Upper lobe of left lung (tissue), 6 donors: ENCODE measurements around the gene ANXA7. TPM values are rescaled to one million over a fixed set of nuclear protein-coding genes. Genes with fewer than 3 reads are reported as not detected.
A peak's percentile ranks its signal among the peaks of the same experiment; 100 is the strongest.
"Not testable (repeated sequence)": the region's sequence is repeated elsewhere in the genome, so short reads cannot be mapped to it uniquely, and the experiment has no call there.

Source experiments
- ATAC-seq, 2 donors: fragments of 200-7000 bp; cut with Tn5 transposase; one replicate each; pipeline ENCODE4 v1.9.1; 2022; ENCODE audit warnings: mild to moderate bottlenecking in 2 of 2, moderate library complexity in 2 of 2; ENCODE audit not compliant: low FRiP score in 2 of 2
- DNase-seq, 2 donors: peaks; one replicate each; pipeline ENCODE4 v3.0.0-alpha.2; 2019 to 2020
- H3K27ac ChIP-seq, 4 donors: fragments of 200-600 bp; sonication (generic); one replicate each; pipeline ENCODE4 v1.5.1; 2016 to 2019
- H3K27me3 ChIP-seq, 4 donors: fragments of 200-600 bp; sonication (generic); one replicate each; pipeline ENCODE4 v1.5.1; 2017 to 2019
- H3K36me3 ChIP-seq, 4 donors: fragments of 200-600 bp; sonication (generic); one replicate each; pipeline ENCODE4 v1.5.1; 2016 to 2019
- H3K4me1 ChIP-seq, 4 donors: fragments of 200-600 bp; sonication (generic); one replicate each; pipeline ENCODE4 v1.5.1; 2018 to 2019
- H3K4me3 ChIP-seq, 4 donors: fragments of 200-600 bp; sonication (generic); one replicate each; pipeline ENCODE4 v1.5.1; 2017 to 2019; ENCODE audit warnings: mild to moderate bottlenecking in 2 of 4, moderate library complexity in 1 of 4
- H3K9me3 ChIP-seq, 4 donors: fragments of 200-600 bp; sonication (generic); one replicate each; pipeline ENCODE4 v1.5.1; 2018 to 2019
- CTCF ChIP-seq, 6 experiments: fragments of 450-650 bp in 4 of 6; fragments of 200-600 bp in 2 of 6; sonication (generic) in 2 of 6; IDR thresholded peaks; one replicate each; pipeline ENCODE4 v1.5.1; 2016 to 2019; ENCODE audit warnings: antibody characterized with exemption in 6 of 6
- EP300 ChIP-seq, 4 donors: sonication (generic); formaldehyde crosslinking; IDR thresholded peaks; one replicate each; pipeline ENCODE4 v1.5.1; 2017; ENCODE audit warnings: antibody characterized with exemption in 4 of 4, control low read depth in 2 of 4
- POLR2A ChIP-seq, 4 donors: fragments of 450-650 bp; IDR thresholded peaks; one replicate each; pipeline ENCODE4 v1.5.1; 2016 to 2017; ENCODE audit warnings: antibody characterized with exemption in 4 of 4, mild to moderate bottlenecking in 2 of 4
- POLR2AphosphoS5 ChIP-seq, 2 donors: sonication (generic); formaldehyde crosslinking; IDR thresholded peaks; one replicate each; pipeline ENCODE4 v1.5.1; 2017; ENCODE audit warnings: antibody characterized with exemption in 2 of 2
- WGBS, 2 donors: methylation state at CpG; one replicate each; pipeline ENCODE4 v1.1.5; 2017 to 2018; 5-methylcytosine and 5-hydroxymethylcytosine counted together
- total RNA-seq, 6 donors: library from RNA; depleted of rRNA in 4 of 6; stranded (reverse); fragments of >200 nt in 4 of 6; gene quantifications; one replicate each; pipeline versions ENCODE4 v1.1.0 to v1.2.1, GENCODE V29; 2016 to 2021
- donor health status: DM: no; HTN: no; CAD: no; lungs with moderate emphysema.
- donor health status: DM: no; HTN: yes; CAD: no; lungs with severe emphysema.

The ANXA7 gene
- total RNA-seq, 6 donors from 2014 or later = 40.7 to 115 (median 95.7) TPM

GRCh38 chr10:73340121-73340520, 73.7 kb downstream of the ANXA7 start:
- Histone ChIP-seq H3K36me3 (peaks cover 0 to 7% (median 0%) of the 10 kb centered on the region in 4 donors), H3K27ac (no peak overlapping the region), H3K4me3 (no peak overlapping the region), H3K9me3 (no peaks in the 10 kb centered on the region), H3K27me3 (no peaks in the 10 kb centered on the region), H3K4me1 (no peaks in the 10 kb centered on the region)
- DNase-seq (no peak), ATAC-seq (no peak)
- 92% methylated on average over 3 of the region's 3 CpGs; no CpG with 5 or more reads in 1 of the 2 donors for WGBS, 2 donors
- no peak for TF ChIP-seq CTCF (IDR thresholded peaks at IDR 0.05)
- no peak for TF ChIP-seq POLR2A (IDR thresholded peaks at IDR 0.05)
- no peak for TF ChIP-seq POLR2AphosphoS5 (IDR thresholded peaks at IDR 0.05)
- no peak for TF ChIP-seq EP300 (IDR thresholded peaks at IDR 0.05)

- Histone ChIP-seq H3K4me1 (no peaks in the 10 kb centered on the region), H3K4me3 (no peak overlapping the region), H3K27ac (no peak overlapping the region), H3K27me3 (no peaks in the 10 kb centered on the region), H3K36me3 (peaks cover 0 to 7% (median 0%) of the 10 kb centered on the region in 4 donors), H3K9me3 (no peaks in the 10 kb centered on the region)
- TF ChIP-seq POLR2A (IDR thresholded peaks at IDR 0.05) (no peak), POLR2AphosphoS5 (IDR thresholded peaks at IDR 0.05) (no peak), CTCF (IDR thresholded peaks at IDR 0.05) (no peak), EP300 (IDR thresholded peaks at IDR 0.05) (no peak)
- 92 to 98% methylated on average over 3 to 7 of the region's 7 CpGs for WGBS, 2 donors
- ATAC-seq = peak in 1 of 2 donors; percentile 46
- DNase-seq = peak in 1 of 2 donors; percentile 25
Measured at GRCh38 chr10:73339436-73339835, 74.4 kb downstream of the ANXA7 start.

GRCh38 chr10:73338801-73339368, 75.0 kb downstream of the ANXA7 start:
- H3K27me3 ChIP-seq = no peaks in the 10 kb centered on the region
- WGBS, 2 donors = 86 to 92% methylated on average over 8 of the region's 8 CpGs
- no peaks in the 10 kb centered on the region for H3K9me3 ChIP-seq
- no peaks in the 10 kb centered on the region for H3K4me1 ChIP-seq
- no peak for DNase-seq
- peaks cover 0 to 7% (median 0%) of the 10 kb centered on the region in 4 donors for H3K36me3 ChIP-seq
- no peak for ATAC-seq
- H3K4me3 ChIP-seq = no peak overlapping the region
- TF ChIP-seq CTCF (IDR thresholded peaks at IDR 0.05) = no peak
- no peak overlapping the region for H3K27ac ChIP-seq

- ATAC-seq (no peak), DNase-seq (no peak)
- H3K27ac ChIP-seq = no peak overlapping the region
- 97 to 100% methylated on average over 1 of the region's 1 CpG for WGBS, 2 donors
- TF ChIP-seq EP300 (IDR thresholded peaks at IDR 0.05) = no peak
- TF ChIP-seq POLR2A (IDR thresholded peaks at IDR 0.05) = no peak
- no peak for TF ChIP-seq POLR2AphosphoS5 (IDR thresholded peaks at IDR 0.05)
- no peak for TF ChIP-seq CTCF (IDR thresholded peaks at IDR 0.05)
- no peaks in the 10 kb centered on the region for H3K36me3 ChIP-seq
- H3K9me3 ChIP-seq = no peaks in the 10 kb centered on the region
- H3K4me1 ChIP-seq = no peaks in the 10 kb centered on the region
- no peaks in the 10 kb centered on the region for H3K27me3 ChIP-seq
- H3K4me3 ChIP-seq = no peak overlapping the region
Measured at GRCh38 chr10:73333202-73333601, 80.7 kb downstream of the ANXA7 start.

GRCh38 chr10:73332379-73332778, 81.5 kb downstream of the ANXA7 start:
- H3K27ac ChIP-seq = no peak overlapping the region
- H3K27me3 ChIP-seq = no peaks in the 10 kb centered on the region
- no peak for ATAC-seq
- H3K9me3 ChIP-seq = no peaks in the 10 kb centered on the region
- no peak overlapping the region for H3K4me3 ChIP-seq
- no peak for DNase-seq
- H3K36me3 ChIP-seq = no peaks in the 10 kb centered on the region
- TF ChIP-seq POLR2A (IDR thresholded peaks at IDR 0.05) = no peak
- TF ChIP-seq EP300 (IDR thresholded peaks at IDR 0.05) = no peak
- no peak for TF ChIP-seq CTCF (IDR thresholded peaks at IDR 0.05)
- TF ChIP-seq POLR2AphosphoS5 (IDR thresholded peaks at IDR 0.05) = no peak
- WGBS, 2 donors = 65 to 75% methylated on average over 2 of the region's 2 CpGs
- no peaks in the 10 kb centered on the region for H3K4me1 ChIP-seq

GRCh38 chr10:73328523-73328922, 85.3 kb downstream of the ANXA7 start:
- H3K27me3 ChIP-seq, H3K4me3 ChIP-seq, DNase-seq, ATAC-seq, H3K4me1 ChIP-seq, H3K36me3 ChIP-seq, H3K9me3 ChIP-seq, H3K27ac ChIP-seq: not testable (repeated sequence)
- WGBS, 2 donors = no CpG with 5 or more reads among the region's 1 CpG

- ATAC-seq, H3K36me3 ChIP-seq, H3K27ac ChIP-seq, H3K27me3 ChIP-seq, DNase-seq, H3K4me1 ChIP-seq, H3K9me3 ChIP-seq, H3K4me3 ChIP-seq: not testable (repeated sequence)
- 71 to 88% methylated on average over 2 to 4 of the region's 4 CpGs for WGBS, 2 donors
Measured at GRCh38 chr10:73325290-73325689, 88.6 kb downstream of the ANXA7 start.
